ENCODE results near the gene SIK3.

The SIK3 gene

DNA sequence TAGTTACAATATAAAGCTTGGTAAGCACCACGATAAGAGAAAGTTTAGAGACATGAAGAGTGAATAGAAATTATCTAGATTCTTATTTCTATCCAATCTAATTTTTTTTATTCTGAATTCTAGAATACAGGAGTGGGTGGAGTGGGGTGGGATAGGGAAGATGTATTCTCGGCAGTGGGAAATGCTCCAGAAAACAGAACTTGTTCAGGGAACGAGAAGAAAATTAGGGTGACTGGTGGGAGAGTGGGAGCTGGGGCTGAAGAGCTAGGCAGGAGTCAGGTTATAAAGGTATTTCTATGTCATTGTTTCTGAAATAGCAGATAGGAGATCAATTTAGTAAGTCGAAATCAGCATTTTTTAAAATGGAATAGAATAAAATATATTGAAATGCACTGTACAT is 207.6 kb downstream of the SIK3 start:
- no peak for DNase-seq

DNA sequence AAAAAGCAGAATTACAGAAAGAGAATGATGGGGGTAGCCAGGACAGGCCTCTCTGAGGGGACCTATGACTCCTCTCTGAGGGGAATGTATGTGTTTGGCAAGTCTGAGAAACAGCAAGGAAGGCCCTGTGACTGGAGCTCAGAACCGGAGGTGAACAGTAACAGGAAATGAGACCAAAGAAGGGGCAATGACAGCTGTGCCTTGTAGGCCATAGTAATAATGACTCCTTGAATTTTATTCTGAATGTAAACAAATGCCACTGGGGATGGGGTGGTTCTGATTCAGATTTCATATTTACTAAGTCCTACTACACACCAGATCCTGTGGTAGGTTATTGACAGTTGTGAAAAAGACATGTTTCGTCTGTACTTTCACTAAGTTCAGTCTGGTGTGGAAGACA is 208.0 kb downstream of the SIK3 start:
- DNase-seq = no peak

DNA sequence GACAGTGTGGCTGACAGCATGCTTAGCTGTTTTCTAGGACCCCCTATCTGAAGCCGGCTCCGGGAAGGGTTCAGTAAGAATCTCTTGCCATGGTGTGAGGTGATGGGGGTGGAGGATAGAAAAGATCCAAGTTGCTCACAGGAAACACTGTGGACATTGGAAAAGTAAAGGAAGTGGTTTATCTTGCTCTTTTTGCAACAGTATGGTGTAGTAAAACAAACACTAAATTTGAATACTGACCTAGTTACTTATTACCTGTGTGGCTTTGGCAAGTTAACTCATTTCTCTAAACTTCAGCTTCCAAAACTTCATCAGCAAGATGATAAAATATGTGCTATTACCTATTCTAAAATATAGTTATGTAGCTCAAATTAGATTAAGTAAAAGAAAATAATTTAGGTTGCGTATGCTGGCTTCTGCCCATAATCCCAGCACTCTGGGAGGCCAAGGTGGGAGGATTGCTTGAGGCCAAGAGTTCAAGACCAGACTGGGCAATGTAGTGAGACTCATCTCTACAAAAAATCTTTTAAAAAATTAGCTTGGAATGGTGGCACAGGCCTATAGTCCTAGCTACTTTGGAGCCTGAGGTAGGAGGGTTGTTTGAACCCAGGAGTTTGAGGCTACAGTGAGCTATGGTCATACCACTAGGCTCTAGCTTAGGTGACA is 209.2 kb downstream of the SIK3 start:
- DNase-seq = no peak

DNA sequence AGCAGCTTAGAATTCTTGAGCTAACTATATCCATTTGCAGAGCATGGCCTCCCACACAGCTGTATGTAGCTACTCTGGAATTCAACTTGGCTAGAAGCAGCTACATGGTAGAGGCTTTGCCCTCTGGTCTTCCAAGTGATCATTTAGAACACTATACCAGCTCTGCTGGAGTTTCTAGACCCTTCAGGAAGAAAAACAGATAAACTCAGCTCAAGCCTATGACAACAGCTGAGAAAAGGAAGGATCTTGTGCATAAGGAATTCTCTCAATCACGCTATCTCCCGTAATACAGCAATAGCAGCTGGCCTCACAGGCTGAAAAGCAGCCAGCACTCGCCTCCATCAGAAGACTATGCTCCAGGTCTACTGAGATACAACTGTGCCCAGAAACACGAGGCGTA is 210.2 kb downstream of the SIK3 start:
- DNase-seq = no peak

DNA sequence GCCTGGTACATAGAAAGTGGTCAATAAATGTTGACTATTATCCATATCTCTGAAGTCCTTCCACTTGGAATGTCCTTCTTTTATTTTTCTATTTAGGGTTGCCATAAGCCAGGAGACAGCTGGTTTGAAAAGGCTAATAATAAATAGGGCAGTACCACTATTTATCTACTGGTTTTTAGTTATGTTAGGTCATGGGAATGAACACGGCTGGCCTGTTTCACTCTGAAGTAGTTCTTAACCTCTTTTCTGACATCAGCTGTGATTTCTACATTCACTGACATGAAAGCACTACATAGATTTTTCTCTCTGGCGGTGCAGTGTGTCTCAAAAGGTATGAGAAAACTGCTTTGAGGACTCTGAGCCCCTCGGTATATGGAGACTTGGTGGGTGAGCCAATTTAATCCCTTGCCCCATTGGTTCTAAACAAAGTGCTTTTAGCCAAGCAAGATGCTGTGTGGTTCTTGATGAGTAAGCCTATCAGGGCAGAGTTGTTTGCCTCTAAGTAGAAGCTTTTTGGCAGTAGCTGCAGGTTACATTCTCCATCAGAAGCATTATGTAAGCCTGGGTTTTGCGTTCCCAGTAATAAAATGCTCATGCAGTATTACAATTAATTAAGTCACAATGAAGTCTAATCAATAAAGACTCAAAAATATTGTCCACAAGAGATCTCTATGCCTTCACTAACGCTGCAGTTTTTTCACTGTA is 212.1 kb downstream of the SIK3 start:
- DNase-seq = no peak

DNA sequence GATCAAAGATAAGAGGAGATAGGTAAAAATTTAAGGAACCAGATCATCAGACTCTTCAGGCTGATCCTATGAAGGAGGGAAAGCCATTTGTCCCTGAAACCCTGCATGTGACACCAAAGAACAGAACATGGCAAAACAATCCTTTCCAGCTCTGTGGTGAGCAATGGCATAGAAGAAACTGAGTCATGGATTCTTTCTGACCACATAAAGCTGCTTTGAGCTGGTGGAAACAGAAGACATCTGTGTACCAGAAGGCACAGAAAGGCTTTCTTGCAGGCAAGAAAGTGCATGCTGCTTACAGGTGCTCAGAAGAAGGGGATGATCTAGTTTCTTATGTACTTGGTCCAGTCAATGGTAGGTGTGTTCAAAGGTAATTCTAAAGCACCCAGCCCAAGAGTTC is 215.8 kb downstream of the SIK3 start:
- no peak for DNase-seq

DNA sequence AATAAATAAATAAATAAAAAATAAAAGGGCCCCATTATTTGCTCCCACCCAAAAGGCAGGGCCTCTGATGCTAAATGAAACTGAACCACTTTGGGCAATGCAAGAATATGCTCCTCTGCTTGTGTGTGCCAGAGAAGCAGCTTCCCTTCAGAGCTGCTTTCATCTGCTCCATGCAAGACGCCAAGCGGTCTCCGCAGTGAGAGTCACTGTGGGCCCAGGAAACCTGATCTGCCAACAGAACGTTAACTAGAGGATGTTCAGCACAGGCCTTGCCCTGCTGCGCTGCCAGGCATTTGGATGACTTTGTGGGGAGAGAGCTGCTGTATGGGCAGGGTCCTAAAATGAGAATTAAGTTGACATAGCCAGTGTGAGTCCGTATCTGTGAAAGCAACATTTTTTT is 217.1 kb downstream of the SIK3 start:
- no peak for DNase-seq

DNA sequence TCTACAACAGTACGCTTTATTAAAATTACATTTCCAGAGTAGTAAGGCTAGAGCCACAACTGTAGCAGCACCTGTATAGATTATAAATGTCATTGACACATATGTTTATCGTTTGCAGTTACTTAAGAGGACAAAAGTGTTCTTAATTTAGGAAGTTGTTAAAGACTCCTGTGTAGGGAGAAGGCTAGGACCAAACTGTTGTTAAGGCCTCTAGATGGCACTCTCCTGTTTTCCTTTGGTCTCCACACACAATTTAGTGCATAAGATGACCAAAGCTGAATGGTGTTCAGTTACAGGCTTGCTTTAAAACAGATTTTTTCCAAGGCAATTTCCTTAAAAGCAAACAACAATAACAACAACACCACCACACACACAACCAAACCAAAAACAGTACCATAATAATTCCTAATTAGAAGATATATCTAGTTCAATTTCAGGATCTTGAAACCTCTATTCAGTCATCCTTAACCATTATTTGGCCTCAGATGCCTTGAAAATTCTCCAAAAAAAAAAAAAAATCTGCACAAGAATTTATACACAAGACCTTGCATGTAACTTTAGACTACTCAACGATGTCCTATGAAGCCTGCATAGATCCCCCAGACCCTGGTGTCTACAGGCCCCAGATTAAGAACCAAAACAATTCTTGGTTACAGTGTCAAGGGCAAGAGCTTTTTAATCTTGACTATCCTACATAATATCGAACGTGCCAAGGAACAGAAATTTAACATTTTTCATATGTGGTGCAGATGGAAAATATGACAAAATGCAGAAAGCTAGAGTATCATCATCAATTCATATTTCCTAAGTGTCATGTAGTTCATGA is 218.2 kb downstream of the SIK3 start:
- DNase-seq = peak; percentile 31 to 82 (median 60)

DNA sequence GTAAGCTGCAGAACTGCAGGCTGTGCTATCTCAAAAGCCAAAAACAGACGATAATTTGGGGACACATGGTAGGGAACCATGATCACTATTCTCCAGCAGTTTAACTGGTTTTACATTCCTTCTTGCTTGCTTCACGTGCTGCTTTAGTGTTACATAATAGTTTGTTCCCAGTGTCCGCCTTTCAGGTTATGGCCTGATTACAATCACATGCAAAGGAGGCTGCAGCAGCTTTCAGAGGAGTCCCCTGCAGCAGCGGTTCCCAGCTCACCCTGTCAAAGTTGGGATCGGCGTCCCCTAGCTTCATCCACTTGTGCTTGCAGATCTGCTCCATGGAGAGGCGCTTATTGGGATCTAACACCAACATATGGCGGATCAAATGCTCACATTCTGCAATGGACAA is 221.6 kb downstream of the SIK3 start:
- no peak for DNase-seq

DNA sequence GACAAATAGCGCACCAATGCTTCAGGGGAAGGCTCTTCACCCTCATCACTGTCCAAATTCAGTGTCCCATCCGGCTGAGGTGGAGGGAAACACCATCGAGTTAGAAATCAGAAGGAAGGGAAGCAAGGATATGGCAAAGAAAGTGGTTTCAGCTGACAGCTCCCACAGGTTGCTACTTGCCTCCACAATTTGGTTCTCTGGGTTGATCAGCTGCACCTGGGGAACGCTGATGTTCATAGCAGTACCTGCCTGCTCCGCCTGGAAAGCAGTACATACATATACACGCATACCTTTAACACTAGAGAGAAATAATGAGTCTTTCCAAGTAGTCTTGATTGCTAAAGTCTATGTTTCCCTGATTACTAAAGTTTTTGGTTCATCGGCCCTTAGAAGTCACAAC is 223.0 kb downstream of the SIK3 start:
- DNase-seq = no peak

DNA sequence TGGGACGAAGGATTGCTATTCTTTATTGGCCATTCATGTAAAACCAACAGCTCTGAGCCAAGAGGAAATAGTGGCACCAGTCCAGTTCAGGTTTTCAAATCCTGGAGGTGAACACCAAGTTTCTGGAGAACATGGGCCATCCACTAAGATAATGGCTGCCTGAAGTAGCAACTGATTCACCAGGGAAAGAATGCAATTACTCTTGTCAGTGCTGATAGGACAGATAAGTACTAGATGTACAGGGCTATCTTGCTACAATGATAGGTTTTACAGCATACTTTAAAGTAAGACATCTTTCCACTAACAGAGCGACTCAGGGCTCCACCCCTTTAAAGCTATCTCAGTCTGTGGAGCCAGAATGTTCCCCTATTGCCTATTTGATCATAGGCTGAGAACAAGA is 224.0 kb downstream of the SIK3 start:
- DNase-seq = no peak

DNA sequence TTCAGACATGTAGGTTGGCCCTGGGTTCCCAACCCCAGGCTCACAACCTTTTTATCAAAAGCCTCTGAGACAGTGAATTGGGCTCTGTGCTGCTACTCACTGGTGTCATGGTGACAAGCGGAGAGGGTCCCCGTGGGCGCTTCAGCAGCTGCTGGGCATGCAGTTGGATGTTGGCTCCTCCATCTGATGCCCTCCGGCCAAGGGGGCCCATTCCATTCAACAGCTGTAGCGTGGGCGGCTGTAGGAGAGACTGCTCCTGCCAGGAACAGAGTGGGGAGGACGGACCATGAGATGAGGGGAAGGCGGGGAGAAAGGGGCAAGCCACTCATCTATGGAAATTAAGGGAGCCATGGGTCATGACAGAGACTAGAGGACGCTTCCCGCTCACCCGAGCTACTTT is 224.8 kb downstream of the SIK3 start:
- no peak for DNase-seq

DNA sequence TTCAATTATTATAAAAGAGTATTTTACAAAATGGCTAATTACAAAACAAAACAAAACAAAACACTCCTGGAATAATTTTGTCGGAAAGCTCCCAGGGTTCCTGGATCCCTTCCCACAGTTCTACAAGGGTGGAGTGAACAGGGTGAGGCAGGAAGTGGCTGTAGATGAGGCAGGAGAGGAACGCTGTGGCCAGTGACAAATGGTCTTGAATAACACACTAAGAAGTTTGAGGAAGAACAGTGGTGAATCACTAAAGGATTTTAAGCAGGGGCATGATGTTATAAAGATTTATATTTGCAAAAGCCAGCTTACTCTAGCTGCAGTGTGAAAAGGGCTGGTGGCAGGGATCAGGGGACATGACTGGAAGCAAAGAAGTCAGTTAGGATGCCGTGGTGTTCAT is 227.0 kb downstream of the SIK3 start:
- no peak for DNase-seq

DNA sequence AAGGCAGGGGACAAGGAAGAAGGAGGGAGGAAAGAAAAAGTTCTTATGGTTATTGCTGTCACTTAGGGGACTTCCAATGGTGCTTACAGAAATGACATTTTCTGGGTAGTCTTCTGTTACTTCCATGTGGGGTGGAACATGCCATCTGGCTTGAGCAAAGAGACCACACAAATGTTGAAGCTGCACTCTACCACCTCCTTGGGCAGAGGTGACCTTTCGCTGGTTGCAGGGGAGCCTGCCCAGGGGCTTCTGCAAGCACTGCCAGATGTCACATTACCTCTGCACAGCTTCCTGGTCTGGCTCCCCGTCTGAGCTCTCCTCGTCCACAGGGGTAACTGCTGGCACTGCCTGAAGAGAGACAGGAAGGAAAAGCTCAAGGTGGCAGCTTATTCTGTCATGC is 228.2 kb downstream of the SIK3 start:
- DNase-seq = no peak

DNA sequence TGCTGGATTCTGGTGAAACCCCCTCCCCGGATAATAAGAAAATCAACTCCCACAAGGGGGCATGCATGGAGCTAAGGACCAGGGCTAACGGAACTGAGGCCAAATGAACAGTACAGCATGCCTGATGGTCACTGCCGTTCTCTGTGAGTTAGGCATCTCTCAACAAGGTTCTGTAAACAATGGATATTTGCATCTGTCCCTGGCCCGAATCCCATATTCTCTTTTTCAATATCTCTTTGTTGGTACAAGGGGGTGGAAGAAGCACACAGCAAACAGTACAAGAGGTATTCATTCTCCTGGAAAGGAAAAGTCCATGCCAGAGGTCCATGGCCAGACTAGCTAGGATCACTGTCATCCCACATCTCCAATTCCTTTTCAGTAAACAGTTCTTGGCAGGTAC is 228.6 kb downstream of the SIK3 start:
- no peak for DNase-seq

DNA sequence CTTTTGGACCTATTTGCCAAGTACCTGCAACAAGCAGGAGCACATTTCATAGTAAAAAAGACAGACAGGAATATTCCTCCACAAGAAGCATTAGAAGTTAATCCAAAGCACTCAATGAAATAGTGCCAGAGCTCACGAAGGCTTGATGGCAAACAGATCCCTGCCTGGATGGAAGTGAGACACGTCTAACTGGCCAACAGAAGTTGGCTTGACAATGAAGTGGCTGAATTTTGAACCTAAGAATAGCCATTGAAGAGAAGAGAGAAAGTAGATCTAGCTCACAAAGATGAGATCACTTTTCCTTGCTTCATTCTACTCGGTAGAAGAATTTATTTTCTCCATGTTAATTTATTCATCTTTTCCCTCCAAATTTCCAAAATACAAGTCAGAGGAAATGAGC is 230.2 kb downstream of the SIK3 start:
- no peak for DNase-seq

DNA sequence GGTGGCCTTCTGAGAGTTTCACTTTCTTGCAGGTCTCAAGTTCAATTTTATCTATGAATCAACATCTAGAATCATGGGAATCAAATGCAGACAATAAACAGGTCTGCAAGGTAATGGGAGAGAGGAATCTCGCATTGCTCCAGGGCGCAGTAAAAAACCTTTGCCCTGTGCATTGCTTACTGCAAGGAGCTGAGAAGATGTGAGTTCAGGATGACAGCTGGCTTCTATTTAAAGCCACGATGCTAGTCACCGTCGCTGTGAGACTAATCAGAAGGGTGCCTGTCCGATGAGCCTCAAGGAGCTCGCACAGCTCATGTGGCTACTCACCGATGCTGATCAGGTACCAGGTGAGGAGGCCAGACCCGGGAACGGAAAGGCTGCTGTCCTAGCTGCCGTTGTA is 230.6 kb downstream of the SIK3 start:
- DNase-seq = no peak

DNA sequence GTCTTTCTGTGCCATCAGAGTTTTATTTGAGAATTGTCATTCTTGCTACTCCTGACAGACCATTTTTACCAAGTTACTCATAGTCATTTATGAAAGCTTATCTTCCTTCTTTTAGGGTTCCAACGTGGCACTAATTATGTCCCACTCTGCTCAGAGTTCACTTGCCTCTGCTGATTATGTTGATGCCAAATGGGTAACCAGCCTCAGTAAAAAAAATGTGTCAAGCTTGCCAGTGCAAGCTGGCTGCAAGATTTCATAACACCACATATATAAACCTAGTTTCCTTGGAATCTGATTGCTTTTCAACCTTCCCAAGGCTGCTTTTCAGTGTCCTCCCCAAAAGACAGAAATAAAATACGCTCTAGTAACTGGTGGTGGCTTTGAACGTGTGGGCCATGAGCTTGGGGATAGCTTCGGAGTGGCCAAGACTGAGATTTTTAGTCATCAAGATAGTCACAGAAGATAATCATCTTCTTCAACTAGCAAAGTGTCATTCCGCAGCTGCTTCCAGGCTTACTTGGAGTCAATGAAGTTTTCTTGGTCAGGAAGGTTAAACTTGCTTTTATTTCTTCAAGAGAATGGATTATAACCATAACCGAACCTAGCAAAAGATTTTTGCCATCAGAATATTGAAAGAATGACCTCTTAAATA is 231.3 kb downstream of the SIK3 start:
- no peak for DNase-seq

DNA sequence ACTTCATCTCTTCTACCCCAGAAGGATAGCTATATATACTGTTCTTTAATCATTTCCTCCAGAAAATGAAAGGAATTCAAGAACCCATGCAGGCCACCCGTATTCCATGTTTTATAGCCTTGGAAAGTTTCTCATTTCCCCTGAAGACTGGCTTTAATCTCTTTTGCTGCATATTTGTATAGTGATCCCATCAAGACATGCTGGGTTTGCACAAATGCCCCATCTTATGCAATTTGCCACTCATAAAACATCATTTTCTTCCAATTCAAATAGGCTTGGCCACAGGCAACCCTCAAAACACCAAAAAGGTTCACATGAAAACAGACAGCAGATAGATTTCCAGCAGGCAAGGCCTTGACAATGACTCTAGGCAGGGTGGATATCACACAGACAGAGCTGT is 232.5 kb downstream of the SIK3 start:
- DNase-seq = no peak

DNA sequence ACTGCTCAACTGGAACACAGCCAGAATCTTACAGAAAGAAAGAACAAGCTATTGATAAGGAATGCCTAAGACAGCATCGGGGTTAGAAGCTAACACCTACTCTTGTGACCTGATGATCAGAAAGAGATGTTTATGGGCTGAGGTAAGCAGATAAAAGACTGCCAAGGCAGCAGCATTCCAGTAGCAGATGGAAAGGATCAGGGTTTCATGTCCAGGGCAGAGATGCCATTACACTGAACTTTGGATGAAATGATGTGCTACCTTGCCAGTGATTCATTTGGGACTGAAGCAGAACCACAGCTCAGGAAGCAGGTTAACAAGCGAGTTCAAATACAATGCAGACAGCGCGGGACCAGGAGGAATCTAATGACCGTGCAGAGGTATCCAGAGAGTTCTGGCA is 233.7 kb downstream of the SIK3 start:
- no peak for DNase-seq

DNA sequence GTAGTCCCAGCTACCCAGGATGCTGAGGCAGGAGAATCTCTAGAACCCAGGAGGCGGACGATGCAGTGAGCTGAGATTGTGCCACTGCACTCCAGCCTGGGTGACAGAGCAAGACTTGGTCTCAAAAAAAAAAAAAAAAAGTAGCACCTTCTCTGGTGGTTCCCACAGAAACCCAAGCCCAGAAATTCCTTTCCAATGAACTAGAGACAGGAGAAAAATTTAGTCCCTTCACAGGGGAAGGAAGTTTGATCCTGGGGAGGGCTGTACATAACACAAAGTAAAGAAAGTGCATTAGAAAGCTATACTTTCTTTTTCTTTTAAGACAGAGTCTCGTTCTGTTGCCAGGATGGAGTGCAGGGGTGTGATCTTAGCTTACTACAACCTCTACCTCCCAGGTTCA is 235.3 kb downstream of the SIK3 start:
- no peak for DNase-seq

DNA sequence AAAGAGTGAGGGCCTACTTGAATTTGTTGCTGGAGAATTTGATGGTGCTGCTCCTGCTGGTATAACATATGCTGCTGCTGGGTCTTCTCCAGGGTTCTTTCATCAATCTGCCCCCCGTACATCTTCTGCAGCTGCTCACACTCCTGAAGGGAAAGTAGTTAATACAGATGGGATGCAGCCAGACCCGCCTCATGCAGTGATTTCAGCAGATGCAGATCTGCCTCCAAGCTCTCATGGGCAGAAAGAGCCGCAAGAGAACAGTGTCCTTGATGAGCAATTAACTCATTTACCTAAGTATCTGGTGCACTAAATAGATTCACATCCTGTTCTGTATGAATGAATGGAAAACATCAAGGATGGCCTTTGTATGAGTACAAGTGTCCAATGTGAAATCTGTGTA is 236.0 kb downstream of the SIK3 start:
- DNase-seq = no peak

DNA sequence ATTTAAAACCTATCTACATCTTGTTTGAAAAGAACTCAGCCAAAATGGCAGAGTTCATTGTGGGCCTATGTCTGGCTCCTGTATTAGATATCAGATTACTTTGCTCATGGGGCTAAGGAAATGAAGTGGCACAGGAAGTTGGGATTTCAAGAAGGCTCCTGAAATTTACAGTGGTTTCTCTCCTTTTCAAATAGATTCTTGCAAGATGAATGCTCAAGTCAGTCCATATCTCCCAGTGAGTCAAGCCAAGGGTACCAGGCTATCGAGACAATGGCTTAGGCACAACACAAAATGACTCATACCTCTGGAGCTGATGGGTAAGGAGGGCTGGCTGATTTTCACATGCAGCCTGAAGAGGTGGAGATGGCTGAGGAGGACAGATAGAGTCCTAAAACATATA is 236.7 kb downstream of the SIK3 start:
- DNase-seq = no peak

DNA sequence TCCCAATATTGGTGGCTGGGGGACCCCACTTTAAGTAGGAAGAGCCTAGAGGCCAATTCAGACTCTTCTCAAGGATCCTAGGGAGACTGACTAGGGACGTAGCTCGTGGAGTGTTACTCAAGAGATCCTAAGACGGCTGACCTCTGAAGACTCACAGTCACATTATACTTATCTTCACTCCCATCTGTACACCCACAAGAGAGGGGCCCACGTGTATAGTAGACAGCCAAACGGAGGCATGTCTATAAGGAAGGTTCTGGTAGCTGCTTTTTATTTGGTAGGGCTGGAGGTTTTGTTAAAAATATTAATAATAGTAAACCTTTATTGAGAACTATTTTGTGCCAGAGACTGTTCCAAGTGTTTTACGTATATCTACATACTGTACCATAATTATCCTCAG is 237.9 kb downstream of the SIK3 start:
- no peak for DNase-seq
